NOMO-1 treated with dmso at 0.1 percent for 144 hours (cell line): ENCODE results near the gene MARCO.
"Not testable (repeated sequence)": the region's sequence is repeated elsewhere in the genome, so short reads cannot be mapped to it uniquely, and the experiment has no call there.

Source experiments
- DNase-seq: peaks from one replicate; lab custom pipeline; 2025; ENCODE audit not compliant: unreplicated experiment; lab: John Stamatoyannopoulos, UW

MARCO gene

GRCh38 chr2:119003856-119004255 is 61.9 kb downstream of the MARCO start:
- not testable (repeated sequence) for DNase-seq

GRCh38 chr2:119004602-119005001 is 62.6 kb downstream of the MARCO start:
- DNase-seq = no peak

- DNase-seq = peak; percentile 53
Measured at GRCh38 chr2:119005051-119005450, 63.1 kb downstream of the MARCO start.

GRCh38 chr2:119005555-119005954 is 63.6 kb downstream of the MARCO start:
- DNase-seq = no peak

- no peak for DNase-seq
Measured at GRCh38 chr2:119006441-119006840, 64.4 kb downstream of the MARCO start.

GRCh38 chr2:119008108-119008507 is 66.1 kb downstream of the MARCO start:
- DNase-seq = no peak

- DNase-seq = no peak
Measured at GRCh38 chr2:119009110-119009509, 67.1 kb downstream of the MARCO start.

GRCh38 chr2:119010336-119010735 is 68.3 kb downstream of the MARCO start:
- DNase-seq = no peak

GRCh38 chr2:119011162-119011909 is 69.3 kb downstream of the MARCO start:
- DNase-seq = peak; percentile 14

- no peak for DNase-seq
Measured at GRCh38 chr2:119011910-119012209, 69.9 kb downstream of the MARCO start.

- DNase-seq = no peak
Measured at GRCh38 chr2:119012345-119013301, 70.6 kb downstream of the MARCO start.

GRCh38 chr2:119013671-119014070 is 71.7 kb downstream of the MARCO start:
- no peak for DNase-seq

GRCh38 chr2:119015845-119016244 is 73.9 kb downstream of the MARCO start:
- DNase-seq = no peak

- no peak for DNase-seq
Measured at GRCh38 chr2:119019521-119019920, 77.5 kb downstream of the MARCO start.

GRCh38 chr2:119022678-119023077 is 80.7 kb downstream of the MARCO start:
- DNase-seq = no peak

- DNase-seq = no peak
Measured at GRCh38 chr2:119023534-119023933, 81.5 kb downstream of the MARCO start.

- no peak for DNase-seq
Measured at GRCh38 chr2:119024152-119024551, 82.2 kb downstream of the MARCO start.

GRCh38 chr2:119024568-119024967 is 82.6 kb downstream of the MARCO start:
- DNase-seq = no peak

- DNase-seq = no peak
Measured at GRCh38 chr2:119025013-119025412, 83.0 kb downstream of the MARCO start.

GRCh38 chr2:119025762-119026351 is 83.9 kb downstream of the MARCO start:
- no peak for DNase-seq

- no peak for DNase-seq
Measured at GRCh38 chr2:119026890-119027289, 84.9 kb downstream of the MARCO start.
